Fibroblast of lung (primary cell): Measurements from ENCODE around the gene NFAT5. TPM values are rescaled to one million over a fixed set of nuclear protein-coding genes. Genes with fewer than 3 reads are reported as not detected.
A peak's percentile ranks its signal among the peaks of the same experiment; 100 is the strongest.

Experiments used
- DNase-seq, 2 donors: peaks; one replicate each; pipeline versions ENCODE4 v3.0.0 to v3.0.0-alpha.2; 2010; ENCODE audit warnings: low read depth in 2 of 2
- H2AFZ ChIP-seq: 2 replicates; pipeline ENCODE4 v1.5.1; 2012; ENCODE audit warnings: low read length, control low read depth, inconsistent platforms
- H3K27ac ChIP-seq: 2 replicates; pipeline ENCODE4 v1.5.1; 2011; ENCODE audit warnings: low read length, control low read depth; ENCODE audit not compliant: insufficient read depth
- H3K27me3 ChIP-seq: 2 replicates; pipeline ENCODE4 v1.5.1; 2011; ENCODE audit warnings: mild to moderate bottlenecking, low read length; ENCODE audit not compliant: control insufficient read depth, insufficient read depth
- H3K36me3 ChIP-seq: 2 replicates; pipeline ENCODE4 v1.5.1; 2011; ENCODE audit warnings: low read length; ENCODE audit not compliant: control insufficient read depth, insufficient read depth
- H3K4me1 ChIP-seq: 2 replicates; pipeline ENCODE4 v1.5.1; 2011; ENCODE audit warnings: low read length; ENCODE audit not compliant: control insufficient read depth, insufficient read depth; ENCODE audit errors: extremely low read depth
- H3K4me2 ChIP-seq: 2 replicates; pipeline ENCODE4 v1.5.1; 2011; ENCODE audit warnings: low read length, control low read depth; ENCODE audit not compliant: insufficient read depth; ENCODE audit errors: extremely low read depth
- H3K4me3 ChIP-seq, 4 experiments: fragments of 200-600 bp in 1 of 4; sonication (generic) in 1 of 4; replicated peaks in 1 of 4; 2 replicates each; pipeline ENCODE4 v1.5.1; 2011 to 2016; ENCODE audit warnings: low read length in 4 of 4, low read depth in 3 of 4, mild to moderate bottlenecking in 3 of 4, control low read depth in 2 of 4, inconsistent platforms in 1 of 4, mixed read lengths in 1 of 4; ENCODE audit not compliant: insufficient read depth in 1 of 4; ENCODE audit errors: control extremely low read depth in 1 of 4
- H3K79me2 ChIP-seq: 2 replicates; pipeline ENCODE4 v1.5.1; 2012; ENCODE audit warnings: mild to moderate bottlenecking, low read length, inconsistent platforms; ENCODE audit not compliant: control insufficient read depth, insufficient read depth
- H3K9ac ChIP-seq: 2 replicates; pipeline ENCODE4 v1.5.1; 2011; ENCODE audit warnings: mild to moderate bottlenecking, low read length, control low read depth; ENCODE audit not compliant: insufficient read depth
- H3K9me3 ChIP-seq: 2 replicates; pipeline ENCODE4 v1.5.1; 2012; ENCODE audit warnings: low read depth, low read length; ENCODE audit not compliant: control insufficient read depth, insufficient read depth
- H4K20me1 ChIP-seq: 2 replicates; pipeline ENCODE4 v1.5.1; 2011; ENCODE audit warnings: low read length; ENCODE audit not compliant: control insufficient read depth, insufficient read depth; ENCODE audit errors: extremely low read depth
- EZH2 ChIP-seq: IDR thresholded peaks from 2 replicates; pipeline ENCODE4 v1.5.1; 2012; ENCODE audit warnings: low read length, control low read depth, mild to moderate bottlenecking; ENCODE audit errors: missing control alignments
- polyA plus RNA-seq, 2 donors: library from polyadenylated mRNA; depleted of rRNA in 1 of 2; stranded (reverse) in 1 of 2; unstranded in 1 of 2; fragments of >200 nt; gene quantifications; 2 replicates each; pipeline ENCODE4 v1.2.1, GENCODE V29; 2011 to 2012; ENCODE audit warnings: missing spikeins in 1 of 2
- total RNA-seq: library from RNA; depleted of rRNA; stranded (reverse); fragments of >200 nt; gene quantifications from 2 replicates; pipeline ENCODE4 v1.2.1, GENCODE V29; 2014
- TF ChIP-seq, protein P1 (sequence below), 2 donors: IDR thresholded peaks in 1 of 2; conservative IDR thresholded peaks in 1 of 2; 1 replicate in 1 of 2; 2 replicates in 1 of 2; pipeline ENCODE4 v1.5.1; 2011 to 2012; ENCODE audit warnings: low read length in 2 of 2, control low read depth in 1 of 2, inconsistent platforms in 1 of 2, low read depth in 1 of 2, mild to moderate bottlenecking in 1 of 2

NFAT5 gene
- total and polyA plus RNA-seq, 2 donors (not counting 1 experiment from before 2014, with no cell fraction given) = 33.4 to 39.4 TPM

DNA sequence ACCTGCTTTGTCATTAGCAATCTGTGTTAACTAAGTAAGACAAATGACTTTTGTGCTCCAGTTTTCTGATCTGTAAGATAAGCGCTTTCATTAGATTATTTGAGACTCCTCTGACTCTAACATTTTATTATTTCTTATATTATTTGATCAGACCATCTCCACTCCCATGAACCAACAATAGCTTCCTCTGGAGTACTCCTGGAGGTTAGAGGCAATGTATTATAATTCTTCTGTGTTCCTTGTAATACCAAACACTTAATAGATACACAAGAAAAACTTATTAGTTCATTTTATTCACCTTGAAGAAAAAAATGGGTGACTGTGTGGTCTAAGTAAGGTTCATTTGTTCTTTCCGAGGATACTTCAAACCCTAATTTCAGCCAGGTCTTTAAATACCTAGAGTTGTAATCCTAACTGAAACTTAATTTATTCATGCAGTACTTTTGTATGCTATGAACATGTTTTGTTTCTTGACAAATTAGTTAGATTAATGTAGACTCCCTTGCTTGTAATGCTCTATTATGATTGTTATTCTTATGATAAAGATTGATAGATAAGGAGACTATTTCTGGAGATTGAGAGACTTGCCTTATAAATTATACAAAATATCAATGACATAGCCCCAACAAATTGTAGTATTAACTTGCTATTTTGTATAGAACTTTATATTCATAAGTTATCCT is 106.7 kb downstream of the NFAT5 start:
- Histone ChIP-seq H3K4me2 (no peak overlapping the region), H2AFZ (no peak overlapping the region), H3K36me3 (peaks cover 14% of the 10 kb centered on the region), H3K79me2 (no peaks in the 10 kb centered on the region), H3K4me3 (no peak overlapping the region), H3K9ac (no peak overlapping the region), H3K27me3 (no peaks in the 10 kb centered on the region), H3K9me3 (no peaks in the 10 kb centered on the region), H3K4me1 (peaks cover 6% of the 10 kb centered on the region), H3K27ac (no peak overlapping the region), H4K20me1 (no peaks in the 10 kb centered on the region)
- no peak for TF ChIP-seq EZH2
- TF ChIP-seq, protein P1, sequence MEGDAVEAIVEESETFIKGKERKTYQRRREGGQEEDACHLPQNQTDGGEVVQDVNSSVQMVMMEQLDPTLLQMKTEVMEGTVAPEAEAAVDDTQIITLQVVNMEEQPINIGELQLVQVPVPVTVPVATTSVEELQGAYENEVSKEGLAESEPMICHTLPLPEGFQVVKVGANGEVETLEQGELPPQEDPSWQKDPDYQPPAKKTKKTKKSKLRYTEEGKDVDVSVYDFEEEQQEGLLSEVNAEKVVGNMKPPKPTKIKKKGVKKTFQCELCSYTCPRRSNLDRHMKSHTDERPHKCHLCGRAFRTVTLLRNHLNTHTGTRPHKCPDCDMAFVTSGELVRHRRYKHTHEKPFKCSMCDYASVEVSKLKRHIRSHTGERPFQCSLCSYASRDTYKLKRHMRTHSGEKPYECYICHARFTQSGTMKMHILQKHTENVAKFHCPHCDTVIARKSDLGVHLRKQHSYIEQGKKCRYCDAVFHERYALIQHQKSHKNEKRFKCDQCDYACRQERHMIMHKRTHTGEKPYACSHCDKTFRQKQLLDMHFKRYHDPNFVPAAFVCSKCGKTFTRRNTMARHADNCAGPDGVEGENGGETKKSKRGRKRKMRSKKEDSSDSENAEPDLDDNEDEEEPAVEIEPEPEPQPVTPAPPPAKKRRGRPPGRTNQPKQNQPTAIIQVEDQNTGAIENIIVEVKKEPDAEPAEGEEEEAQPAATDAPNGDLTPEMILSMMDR (conservative IDR thresholded peaks at IDR 0.05 in 1 of 2, IDR thresholded peaks at IDR 0.05 in 1 of 2; ENCODE audit: low read depth in 1 of 2, low read length in 2 of 2) = no peak
- DNase-seq = no peak

DNA sequence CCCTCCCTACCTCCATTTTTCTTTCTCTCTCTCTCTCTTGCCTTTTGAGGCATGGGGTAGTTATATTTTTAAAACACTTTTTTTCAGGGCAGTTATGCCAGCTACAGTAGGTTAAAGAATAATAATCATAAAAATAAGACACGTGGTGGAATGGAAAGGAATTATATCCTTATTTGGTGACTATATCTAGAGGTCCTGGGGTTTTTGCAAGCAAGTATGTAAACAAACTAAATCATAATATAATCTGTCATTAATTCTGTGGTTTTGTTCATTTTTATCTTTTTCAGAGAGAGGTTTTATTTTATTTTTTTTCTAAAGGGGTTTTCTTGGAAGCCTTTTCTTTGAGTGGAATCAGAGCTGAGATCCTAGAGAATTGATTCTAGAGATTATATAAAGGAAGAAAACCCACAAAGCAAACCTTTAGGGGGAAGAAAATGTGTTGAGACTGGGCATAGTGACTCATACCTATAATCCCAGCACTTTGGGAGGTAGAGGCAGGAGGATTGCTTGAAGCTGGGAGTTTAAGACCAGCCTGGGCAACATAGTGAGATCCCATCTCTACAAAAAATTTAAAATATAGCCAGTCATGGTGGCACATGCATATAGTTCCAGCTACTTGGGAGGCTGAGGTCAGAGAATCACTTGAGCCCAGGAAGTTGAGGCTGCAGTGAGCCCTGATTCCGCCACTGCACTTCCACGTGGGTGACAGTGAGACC is 107.4 kb downstream of the NFAT5 start:
- Histone ChIP-seq H3K4me3 (no peak overlapping the region), H3K36me3 (peaks cover 13% of the 10 kb centered on the region), H3K79me2 (no peaks in the 10 kb centered on the region), H3K9ac (no peak overlapping the region), H3K27ac (no peak overlapping the region), H3K9me3 (no peaks in the 10 kb centered on the region), H3K4me2 (no peak overlapping the region), H3K4me1 (peaks cover 6% of the 10 kb centered on the region), H3K27me3 (no peaks in the 10 kb centered on the region), H4K20me1 (no peaks in the 10 kb centered on the region), H2AFZ (no peak overlapping the region)
- TF ChIP-seq, protein P1 (conservative IDR thresholded peaks at IDR 0.05 in 1 of 2, IDR thresholded peaks at IDR 0.05 in 1 of 2; ENCODE audit: low read depth in 1 of 2, low read length in 2 of 2) = no peak
- no peak for TF ChIP-seq EZH2
- peak in 1 of 2 donors; percentile 66 for DNase-seq

DNA sequence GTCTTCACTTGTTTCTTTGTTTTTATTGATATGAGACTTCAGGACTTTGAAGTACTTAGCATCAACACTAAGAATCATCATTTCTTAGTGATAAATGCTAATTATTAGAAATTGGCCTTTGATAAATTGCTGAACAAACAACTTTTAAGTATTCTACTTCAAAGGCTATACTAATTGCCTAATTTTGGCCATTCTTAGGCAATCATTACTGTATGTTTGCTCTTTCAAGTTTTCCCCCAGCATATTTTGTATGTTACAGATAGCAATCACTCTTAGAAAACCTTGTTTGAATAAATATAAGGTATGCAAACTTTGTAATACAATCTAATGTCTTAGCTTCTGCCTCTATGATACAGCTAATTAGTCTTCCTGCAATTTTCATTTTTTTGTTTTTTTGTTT is 114.6 kb downstream of the NFAT5 start:
- no peaks in the 10 kb centered on the region for H3K27me3 ChIP-seq
- H3K9ac ChIP-seq = no peak overlapping the region
- no peaks in the 10 kb centered on the region for H3K9me3 ChIP-seq
- H2AFZ ChIP-seq = no peak overlapping the region
- TF ChIP-seq, protein P1 (conservative IDR thresholded peaks at IDR 0.05 in 1 of 2, IDR thresholded peaks at IDR 0.05 in 1 of 2; ENCODE audit: low read depth in 1 of 2, low read length in 2 of 2) = no peak
- TF ChIP-seq EZH2 = no peak
- no peaks in the 10 kb centered on the region for H3K79me2 ChIP-seq
- no peak for DNase-seq
- H3K27ac ChIP-seq = no peak overlapping the region
- no peaks in the 10 kb centered on the region for H4K20me1 ChIP-seq
- H3K4me3 ChIP-seq = no peak overlapping the region
- peaks cover 13% of the 10 kb centered on the region for H3K36me3 ChIP-seq
- no peaks in the 10 kb centered on the region for H3K4me1 ChIP-seq
- no peak overlapping the region for H3K4me2 ChIP-seq
